Ishikawa (cell line): Measurements from ENCODE around the gene TBC1D16.

ENCODE experiments used
- EGR1 ChIP-seq: IDR thresholded peaks from 2 replicates; pipeline ENCODE4 v1.6.1; 2012
- EP300 ChIP-seq: IDR thresholded peaks from 2 replicates; pipeline ENCODE4 v1.6.1; 2012; ENCODE audit warnings: borderline replicate concordance
- RAD21 ChIP-seq: IDR thresholded peaks from 2 replicates; pipeline ENCODE4 v1.6.1; 2012; ENCODE audit warnings: low read depth
- TAF1 ChIP-seq: IDR thresholded peaks from 2 replicates; pipeline ENCODE4 v1.6.1; 2012; ENCODE audit warnings: low read depth, mild to moderate bottlenecking
- TCF12 ChIP-seq: IDR thresholded peaks from 2 replicates; pipeline ENCODE4 v1.6.1; 2012; ENCODE audit warnings: low read depth
- USF1 ChIP-seq: IDR thresholded peaks from 2 replicates; pipeline ENCODE4 v1.6.1; 2012
- TF ChIP-seq, protein P1 (sequence below): IDR thresholded peaks from 2 replicates; pipeline ENCODE4 v1.6.1; 2012

DNA sequence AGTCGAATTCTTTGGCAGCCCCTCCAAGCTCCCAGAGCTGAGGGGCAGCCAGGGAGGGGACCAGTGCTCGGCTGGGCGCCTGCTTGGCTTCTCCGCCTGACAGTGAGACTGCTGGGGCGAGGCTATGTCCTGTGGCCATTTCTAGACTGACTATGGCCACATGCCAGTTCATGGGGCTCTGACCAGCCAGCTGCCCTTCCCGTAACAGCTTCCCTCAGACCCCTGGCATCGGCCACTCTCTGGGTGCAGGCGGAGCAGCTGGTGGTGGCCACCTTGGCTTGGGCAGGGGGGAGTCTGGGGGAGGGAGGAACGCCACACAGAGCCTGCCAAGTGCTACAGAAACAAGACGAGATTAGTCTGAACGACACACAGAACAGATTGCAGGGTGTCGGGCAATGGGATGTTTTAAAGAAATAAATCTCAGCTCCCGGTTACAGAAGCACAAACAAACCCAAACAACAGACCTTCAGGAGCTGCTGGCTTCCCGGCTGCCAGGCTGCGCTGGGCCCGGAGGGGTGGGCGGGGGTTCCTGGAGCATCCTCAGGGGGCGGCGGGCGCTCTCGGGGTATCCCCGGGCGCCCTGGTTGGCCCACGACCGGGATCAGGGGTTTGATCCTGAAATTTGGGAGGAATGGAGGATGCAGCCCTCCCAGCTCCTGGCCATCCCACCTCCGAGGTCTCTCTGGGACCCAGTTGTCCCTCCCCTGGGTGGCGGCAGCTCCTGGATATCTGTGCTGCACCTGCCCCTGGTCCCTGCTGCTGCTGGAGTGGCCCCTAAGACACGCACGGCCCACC, 34.5 kb downstream of the TBC1D16 start:
- TF ChIP-seq RAD21: no peak
- no peak for TF ChIP-seq USF1
- TF ChIP-seq, protein P1, sequence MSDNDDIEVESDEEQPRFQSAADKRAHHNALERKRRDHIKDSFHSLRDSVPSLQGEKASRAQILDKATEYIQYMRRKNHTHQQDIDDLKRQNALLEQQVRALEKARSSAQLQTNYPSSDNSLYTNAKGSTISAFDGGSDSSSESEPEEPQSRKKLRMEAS: no peak
- TF ChIP-seq TAF1: no peak
- no peak for TF ChIP-seq EP300
- no peak for TF ChIP-seq EGR1
- no peak for TF ChIP-seq TCF12
